DND-41 (cell line): Measurements from ENCODE around the gene RRP1.

Source experiments
- ATAC-seq: fragments of 200-7000 bp; cut with Tn5 transposase; 3 replicates; pipeline ENCODE4 v1.9.1; 2021; ENCODE audit warnings: low read depth; ENCODE audit not compliant: insufficient read depth
- DNase-seq: peaks from one replicate; pipeline ENCODE4 v3.0.0-alpha.2; 2020
- H2AFZ ChIP-seq: 2 replicates; pipeline ENCODE4 v1.6.0; 2012; ENCODE audit warnings: low read depth, low read length
- H3K27ac ChIP-seq: 2 replicates; pipeline ENCODE4 v1.5.1; 2012; ENCODE audit warnings: low read length, inconsistent platforms
- H3K27me3 ChIP-seq: fragments of 200-600 bp; sonication (generic); 2 replicates; pipeline ENCODE4 v1.6.0; 2012; ENCODE audit warnings: low read length, mild to moderate bottlenecking, inconsistent platforms; ENCODE audit not compliant: insufficient read depth, poor library complexity
- H3K36me3 ChIP-seq: 2 replicates; pipeline ENCODE4 v1.5.1; 2012; ENCODE audit warnings: low read length, inconsistent platforms; ENCODE audit not compliant: insufficient read depth
- H3K4me1 ChIP-seq: 2 replicates; pipeline ENCODE4 v1.5.1; 2012; ENCODE audit warnings: mild to moderate bottlenecking, low read length; ENCODE audit not compliant: insufficient read depth
- H3K4me2 ChIP-seq: 2 replicates; pipeline ENCODE4 v1.6.0; 2012; ENCODE audit warnings: mild to moderate bottlenecking, moderate library complexity, low read length, inconsistent platforms; ENCODE audit not compliant: insufficient read depth
- H3K4me3 ChIP-seq, 2 experiments: fragments of 200-600 bp in 1 of 2; shearing (Covaris generic) in 1 of 2; 2 replicates each; pipeline ENCODE4 v1.5.1; 2012 to 2016; ENCODE audit warnings: inconsistent platforms in 2 of 2, low read length in 2 of 2, mild to moderate bottlenecking in 2 of 2, low read depth in 1 of 2, moderate library complexity in 1 of 2
- H3K79me2 ChIP-seq: 2 replicates; pipeline ENCODE4 v1.6.0; 2012; ENCODE audit warnings: low read length, inconsistent platforms; ENCODE audit not compliant: insufficient read depth
- H3K9ac ChIP-seq: 2 replicates; pipeline ENCODE4 v1.6.0; 2012; ENCODE audit warnings: low read depth, mild to moderate bottlenecking, inconsistent platforms, low read length, moderate library complexity
- H3K9me3 ChIP-seq: 2 replicates; pipeline ENCODE4 v1.5.1; 2012; ENCODE audit warnings: low read length, moderate library complexity, mild to moderate bottlenecking, inconsistent platforms; ENCODE audit not compliant: insufficient read depth, severe bottlenecking
- H4K20me1 ChIP-seq: 2 replicates; pipeline ENCODE4 v1.6.0; 2012; ENCODE audit warnings: low read length; ENCODE audit not compliant: insufficient read depth
- EZH2 ChIP-seq: IDR thresholded peaks from 3 replicates; pipeline ENCODE4 v1.6.1; 2012; ENCODE audit warnings: borderline replicate concordance, low read depth, mild to moderate bottlenecking, moderate library complexity, low read length, inconsistent platforms; ENCODE audit not compliant: severe bottlenecking
- TF ChIP-seq, protein P1 (sequence below): IDR thresholded peaks from 2 replicates; pipeline ENCODE4 v1.5.1; 2012; ENCODE audit warnings: borderline replicate concordance, low read length, moderate library complexity, mild to moderate bottlenecking; ENCODE audit not compliant: poor library complexity, severe bottlenecking; ENCODE audit errors: extremely low read depth

Gene RRP1

GRCh38 chr21:43794857-43795256 lies 5.5 kb downstream of the RRP1 start:
- ATAC-seq = no peak
- no peak for DNase-seq

DNA sequence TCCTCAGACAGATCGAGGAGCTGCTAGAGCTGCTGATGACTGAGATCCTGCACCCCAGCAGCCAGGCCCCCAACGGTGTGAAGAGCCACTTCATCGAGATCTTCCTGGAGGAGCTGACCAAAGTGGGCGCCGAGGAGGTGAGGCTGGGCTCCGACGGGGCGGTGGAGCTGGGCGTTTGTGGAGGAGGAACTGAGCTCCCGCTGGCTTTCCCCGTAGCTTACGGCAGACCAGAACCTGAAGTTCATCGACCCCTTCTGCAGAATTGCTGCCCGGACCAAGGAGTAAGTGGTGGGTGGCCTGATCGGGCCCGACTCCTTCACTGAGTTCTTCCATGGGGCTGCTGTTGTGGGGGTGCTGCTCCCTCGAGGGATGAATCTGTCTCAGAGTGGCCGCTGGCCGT lies 8.0 kb downstream of the RRP1 start:
- H3K27me3 ChIP-seq = no peaks in the 10 kb centered on the region
- no peaks in the 10 kb centered on the region for H3K4me1 ChIP-seq
- H3K4me3 ChIP-seq = no peak overlapping the region
- TF ChIP-seq, protein P1, sequence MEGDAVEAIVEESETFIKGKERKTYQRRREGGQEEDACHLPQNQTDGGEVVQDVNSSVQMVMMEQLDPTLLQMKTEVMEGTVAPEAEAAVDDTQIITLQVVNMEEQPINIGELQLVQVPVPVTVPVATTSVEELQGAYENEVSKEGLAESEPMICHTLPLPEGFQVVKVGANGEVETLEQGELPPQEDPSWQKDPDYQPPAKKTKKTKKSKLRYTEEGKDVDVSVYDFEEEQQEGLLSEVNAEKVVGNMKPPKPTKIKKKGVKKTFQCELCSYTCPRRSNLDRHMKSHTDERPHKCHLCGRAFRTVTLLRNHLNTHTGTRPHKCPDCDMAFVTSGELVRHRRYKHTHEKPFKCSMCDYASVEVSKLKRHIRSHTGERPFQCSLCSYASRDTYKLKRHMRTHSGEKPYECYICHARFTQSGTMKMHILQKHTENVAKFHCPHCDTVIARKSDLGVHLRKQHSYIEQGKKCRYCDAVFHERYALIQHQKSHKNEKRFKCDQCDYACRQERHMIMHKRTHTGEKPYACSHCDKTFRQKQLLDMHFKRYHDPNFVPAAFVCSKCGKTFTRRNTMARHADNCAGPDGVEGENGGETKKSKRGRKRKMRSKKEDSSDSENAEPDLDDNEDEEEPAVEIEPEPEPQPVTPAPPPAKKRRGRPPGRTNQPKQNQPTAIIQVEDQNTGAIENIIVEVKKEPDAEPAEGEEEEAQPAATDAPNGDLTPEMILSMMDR = no peak
- TF ChIP-seq EZH2 = no peak
- ATAC-seq = no peak
- no peaks in the 10 kb centered on the region for H3K9me3 ChIP-seq
- H3K79me2 ChIP-seq = peaks cover 24% of the 10 kb centered on the region
- peaks cover 47% of the 10 kb centered on the region for H4K20me1 ChIP-seq
- peaks cover 98% of the 10 kb centered on the region for H3K36me3 ChIP-seq
- no peak overlapping the region for H3K27ac ChIP-seq
- no peak overlapping the region for H3K4me2 ChIP-seq
- H3K9ac ChIP-seq = no peak overlapping the region
- no peak for DNase-seq
- no peak overlapping the region for H2AFZ ChIP-seq

More at GRCh38 chr21:43794857-43795256, 5.5 kb downstream of the RRP1 start:
- H3K4me1 ChIP-seq = peaks cover 19% of the 10 kb centered on the region
- peaks cover 49% of the 10 kb centered on the region for H3K79me2 ChIP-seq
- no peaks in the 10 kb centered on the region for H3K9me3 ChIP-seq
- H3K27me3 ChIP-seq = no peaks in the 10 kb centered on the region
- no peak overlapping the region for H3K27ac ChIP-seq
- H3K4me3 ChIP-seq = no peak overlapping the region
- TF ChIP-seq, protein P1 = no peak
- no peak for TF ChIP-seq EZH2
- no peak overlapping the region for H3K4me2 ChIP-seq
- no peak overlapping the region for H2AFZ ChIP-seq
- H4K20me1 ChIP-seq = peaks cover 58% of the 10 kb centered on the region
- peaks cover 90% of the 10 kb centered on the region for H3K36me3 ChIP-seq
- no peak overlapping the region for H3K9ac ChIP-seq

- H3K79me2 ChIP-seq = peaks cover 16% of the 10 kb centered on the region
- no peak for ATAC-seq
- H3K36me3 ChIP-seq = peaks cover 98% of the 10 kb centered on the region
- peaks cover 52% of the 10 kb centered on the region for H4K20me1 ChIP-seq
- H3K27me3 ChIP-seq = no peaks in the 10 kb centered on the region
- TF ChIP-seq EZH2 = no peak
- TF ChIP-seq, protein P1 = no peak
- H3K4me2 ChIP-seq = no peak overlapping the region
- no peak for DNase-seq
- H3K9ac ChIP-seq = no peak overlapping the region
- no peak overlapping the region for H2AFZ ChIP-seq
- H3K4me1 ChIP-seq = no peaks in the 10 kb centered on the region
- no peak overlapping the region for H3K27ac ChIP-seq
- H3K4me3 ChIP-seq = no peak overlapping the region
- no peaks in the 10 kb centered on the region for H3K9me3 ChIP-seq
These were observed 8.7 kb downstream of the RRP1 start for GRCh38 chr21:43797925-43798715.
